ENCODE results near the gene CCDC24. TPM values are rescaled to one million over a fixed set of nuclear protein-coding genes. Genes with fewer than 3 reads are reported as not detected.

CCDC24 gene
- total and polyA plus RNA-seq, 4 donors: 2.6 to 29.7 (median 5.9) TPM

GRCh38 chr1:43970502-43970901 is 20.9 kb upstream of the CCDC24 start:
- intact Hi-C loops (cut with DNase I): no loop called here
- Histone ChIP-seq H3K4me3 (ENCODE audit: low read length in 2 of 2) (peak overlapping the region; percentile 55 to 60), H3K9me3 (ENCODE audit: control insufficient read depth, low read length) (no peaks in the 10 kb centered on the region), H3K4me1 (ENCODE audit: control insufficient read depth in 1 of 2, insufficient read depth in 2 of 2, low read length in 2 of 2) (no peaks in the 10 kb centered on the region), H3K36me3 (ENCODE audit: control insufficient read depth in 1 of 2, insufficient read depth in 2 of 2, low read length in 1 of 2) (no peaks in the 10 kb centered on the region), H3K27ac (ENCODE audit: low read depth in 1 of 2, low read length in 2 of 2) (no peak overlapping the region), H3K27me3 (ENCODE audit: control insufficient read depth in 1 of 2, insufficient read depth in 2 of 2, low read length in 1 of 2) (no peaks in the 10 kb centered on the region)
- no peak for ATAC-seq (ENCODE audit: low FRiP score)
- DNase-seq: no peak
- WGBS, 2 donors: 47 to 56% methylated on average over 5 of the region's 5 CpGs

- DNase-seq (no peak), ATAC-seq (ENCODE audit: low FRiP score) (no peak)
- Histone ChIP-seq H3K36me3 (ENCODE audit: control insufficient read depth in 1 of 2, insufficient read depth in 2 of 2, low read length in 1 of 2) (no peaks in the 10 kb centered on the region), H3K4me3 (ENCODE audit: low read length in 2 of 2) (no peak overlapping the region), H3K27me3 (ENCODE audit: control insufficient read depth in 1 of 2, insufficient read depth in 2 of 2, low read length in 1 of 2) (no peaks in the 10 kb centered on the region), H3K9me3 (ENCODE audit: control insufficient read depth, low read length) (no peaks in the 10 kb centered on the region), H3K4me1 (ENCODE audit: control insufficient read depth in 1 of 2, insufficient read depth in 2 of 2, low read length in 2 of 2) (no peaks in the 10 kb centered on the region), H3K27ac (ENCODE audit: low read depth in 1 of 2, low read length in 2 of 2) (no peak overlapping the region)
- 88 to 89% methylated on average over 9 of the region's 9 CpGs for WGBS, 2 donors
- intact Hi-C loops (cut with DNase I): no loop called here
Observed at GRCh38 chr1:43970911-43971310, 20.5 kb upstream of the CCDC24 start.

- Histone ChIP-seq H3K4me3 (ENCODE audit: low read length in 2 of 2) (no peak overlapping the region), H3K27ac (ENCODE audit: low read depth in 1 of 2, low read length in 2 of 2) (no peak overlapping the region), H3K9me3 (ENCODE audit: control insufficient read depth, low read length) (no peaks in the 10 kb centered on the region), H3K4me1 (ENCODE audit: control insufficient read depth in 1 of 2, insufficient read depth in 2 of 2, low read length in 2 of 2) (no peaks in the 10 kb centered on the region), H3K36me3 (ENCODE audit: control insufficient read depth in 1 of 2, insufficient read depth in 2 of 2, low read length in 1 of 2) (no peaks in the 10 kb centered on the region), H3K27me3 (ENCODE audit: control insufficient read depth in 1 of 2, insufficient read depth in 2 of 2, low read length in 1 of 2) (no peaks in the 10 kb centered on the region)
- intact Hi-C loops (cut with DNase I): no loop called here
- no peak for ATAC-seq (ENCODE audit: low FRiP score)
- no peak for DNase-seq
- 93 to 95% methylated on average over 17 of the region's 17 CpGs for WGBS, 2 donors
Observed at GRCh38 chr1:43971336-43971980, 19.9 kb upstream of the CCDC24 start.

- Histone ChIP-seq H3K27me3 (ENCODE audit: control insufficient read depth in 1 of 2, insufficient read depth in 2 of 2, low read length in 1 of 2) (no peaks in the 10 kb centered on the region), H3K36me3 (ENCODE audit: control insufficient read depth in 1 of 2, insufficient read depth in 2 of 2, low read length in 1 of 2) (no peaks in the 10 kb centered on the region), H3K4me1 (ENCODE audit: control insufficient read depth in 1 of 2, insufficient read depth in 2 of 2, low read length in 2 of 2) (no peaks in the 10 kb centered on the region), H3K9me3 (ENCODE audit: control insufficient read depth, low read length) (no peaks in the 10 kb centered on the region), H3K4me3 (ENCODE audit: low read length in 2 of 2) (peak overlapping the region; percentile 20 to 33), H3K27ac (ENCODE audit: low read depth in 1 of 2, low read length in 2 of 2) (peak overlapping the region in 1 of 2 donors; percentile 61)
- no peak for DNase-seq
- intact Hi-C loops (cut with DNase I): no loop called here
- ATAC-seq (ENCODE audit: low FRiP score): no peak
- 37 to 42% methylated on average over 9 of the region's 9 CpGs for WGBS, 2 donors
Observed at GRCh38 chr1:43973981-43974442, 17.4 kb upstream of the CCDC24 start.

GRCh38 chr1:43974443-43975248 is 16.8 kb upstream of the CCDC24 start, which contains the start of gene ATP6V0B:
TSS of gene ATP6V0B (plus strand) at chr1:43974960. CDS start at chr1:43975041, 81 bp downstream.
- H3K4me3 ChIP-seq (ENCODE audit: low read length in 2 of 2): peak within 1 kb of the TSS; percentile 34 to 72
- H3K27me3 ChIP-seq (ENCODE audit: control insufficient read depth in 1 of 2, insufficient read depth in 2 of 2, low read length in 1 of 2): no peaks in the 10 kb centered on the region
- ATAC-seq (ENCODE audit: low FRiP score) (peak; percentile 94), DNase-seq (peak; percentile 98 to 99)
- no peaks in the 10 kb centered on the region for H3K9me3 ChIP-seq (ENCODE audit: control insufficient read depth, low read length)
- no peaks in the 10 kb centered on the region for H3K4me1 ChIP-seq (ENCODE audit: control insufficient read depth in 1 of 2, insufficient read depth in 2 of 2, low read length in 2 of 2)
- H3K36me3 ChIP-seq (ENCODE audit: control insufficient read depth in 1 of 2, insufficient read depth in 2 of 2, low read length in 1 of 2): no peaks in the 10 kb centered on the region
- intact Hi-C loops (cut with DNase I): no loop called here
- H3K27ac ChIP-seq (ENCODE audit: low read depth in 1 of 2, low read length in 2 of 2): peak within 1 kb of the TSS in 1 of 2 donors; percentile 61
- whole genome bisulfite sequencing, 2 donors: 0% methylated on average over 55 to 93 of the region's 93 CpGs

GRCh38 chr1:43975249-43975961 is 16.0 kb upstream of the CCDC24 start:
- WGBS, 2 donors: 1 to 2% methylated on average over 27 to 34 of the region's 34 CpGs
- peak overlapping the region in 1 of 2 donors; percentile 29 for H3K27ac ChIP-seq (ENCODE audit: low read depth in 1 of 2, low read length in 2 of 2)
- intact Hi-C loops (cut with DNase I): no loop called here
- peak; percentile 86 to 90 for DNase-seq
- no peaks in the 10 kb centered on the region for H3K4me1 ChIP-seq (ENCODE audit: control insufficient read depth in 1 of 2, insufficient read depth in 2 of 2, low read length in 2 of 2)
- H3K27me3 ChIP-seq (ENCODE audit: control insufficient read depth in 1 of 2, insufficient read depth in 2 of 2, low read length in 1 of 2): no peaks in the 10 kb centered on the region
- H3K4me3 ChIP-seq (ENCODE audit: low read length in 2 of 2): peak overlapping the region; percentile 34 to 72
- peak; percentile 26 for ATAC-seq (ENCODE audit: low FRiP score)
- no peaks in the 10 kb centered on the region for H3K9me3 ChIP-seq (ENCODE audit: control insufficient read depth, low read length)
- no peaks in the 10 kb centered on the region for H3K36me3 ChIP-seq (ENCODE audit: control insufficient read depth in 1 of 2, insufficient read depth in 2 of 2, low read length in 1 of 2)

- no peaks in the 10 kb centered on the region for H3K9me3 ChIP-seq (ENCODE audit: control insufficient read depth, low read length)
- no peaks in the 10 kb centered on the region for H3K36me3 ChIP-seq (ENCODE audit: control insufficient read depth in 1 of 2, insufficient read depth in 2 of 2, low read length in 1 of 2)
- 75 to 77% methylated on average over 4 of the region's 4 CpGs for WGBS, 2 donors
- no peaks in the 10 kb centered on the region for H3K27me3 ChIP-seq (ENCODE audit: control insufficient read depth in 1 of 2, insufficient read depth in 2 of 2, low read length in 1 of 2)
- no peak overlapping the region for H3K4me3 ChIP-seq (ENCODE audit: low read length in 2 of 2)
- ATAC-seq (ENCODE audit: low FRiP score) (no peak), DNase-seq (peak in 1 of 2 donors; percentile 29)
- H3K27ac ChIP-seq (ENCODE audit: low read depth in 1 of 2, low read length in 2 of 2): no peak overlapping the region
- no peaks in the 10 kb centered on the region for H3K4me1 ChIP-seq (ENCODE audit: control insufficient read depth in 1 of 2, insufficient read depth in 2 of 2, low read length in 2 of 2)
- intact Hi-C loops (cut with DNase I): no loop called here
Observed at GRCh38 chr1:43976045-43976444, 15.4 kb upstream of the CCDC24 start.

GRCh38 chr1:43976890-43977289 is 14.5 kb upstream of the CCDC24 start:
- Histone ChIP-seq H3K36me3 (ENCODE audit: control insufficient read depth in 1 of 2, insufficient read depth in 2 of 2, low read length in 1 of 2) (no peaks in the 10 kb centered on the region), H3K4me1 (ENCODE audit: control insufficient read depth in 1 of 2, insufficient read depth in 2 of 2, low read length in 2 of 2) (no peaks in the 10 kb centered on the region), H3K9me3 (ENCODE audit: control insufficient read depth, low read length) (no peaks in the 10 kb centered on the region), H3K27me3 (ENCODE audit: control insufficient read depth in 1 of 2, insufficient read depth in 2 of 2, low read length in 1 of 2) (no peaks in the 10 kb centered on the region), H3K4me3 (ENCODE audit: low read length in 2 of 2) (no peak overlapping the region), H3K27ac (ENCODE audit: low read depth in 1 of 2, low read length in 2 of 2) (no peak overlapping the region)
- 85 to 87% methylated on average over 8 of the region's 8 CpGs for WGBS, 2 donors
- no peak for ATAC-seq (ENCODE audit: low FRiP score)
- peak in 1 of 2 donors; percentile 30 for DNase-seq
- intact Hi-C loops (cut with DNase I): no loop called here

Data from aorta (tissue), 5 donors.